HG03135 (cell line): ENCODE results near the gene INTS7.
A peak's percentile ranks its signal among the peaks of the same experiment; 100 is the strongest.

ENCODE experiments used
- ATAC-seq: cut with Tn5 transposase; IDR thresholded peaks from one replicate; pipeline ENCODE4 v1.9.1; 2021; ENCODE audit warnings: mild to moderate bottlenecking, moderate library complexity; ENCODE audit not compliant: unreplicated experiment

INTS7 gene

GRCh38 chr1:212035123-212035834 lies at the start of gene INTS7, which contains the start of gene DTL:
INTS7 (minus strand) TSS chr1:212035557; CDS start chr1:212035437, 120 bp downstream.
DTL (plus strand) TSS chr1:212035748; CDS start chr1:212035891, 143 bp downstream.
- ATAC-seq, result peak; percentile 80

GRCh38 chr1:212082765-212083406 lies 47.5 kb upstream of the INTS7 start:
- ATAC-seq, result no peak

GRCh38 chr1:212078826-212079225 lies 43.5 kb upstream of the INTS7 start:
- no peak for ATAC-seq

- ATAC-seq, result no peak
These were observed 41.7 kb upstream of the INTS7 start for GRCh38 chr1:212077028-212077427.

GRCh38 chr1:212074856-212075255 lies 39.5 kb upstream of the INTS7 start:
- no peak for ATAC-seq

- no peak for ATAC-seq
These were observed 39.0 kb upstream of the INTS7 start for GRCh38 chr1:212074313-212074712.

- no peak for ATAC-seq
These were observed 38.1 kb upstream of the INTS7 start for GRCh38 chr1:212073490-212073889.

GRCh38 chr1:212072047-212072446 lies 36.7 kb upstream of the INTS7 start:
- no peak for ATAC-seq

- no peak for ATAC-seq
These were observed 35.5 kb upstream of the INTS7 start for GRCh38 chr1:212070720-212071302.

- ATAC-seq, result no peak
These were observed 32.4 kb upstream of the INTS7 start for GRCh38 chr1:212067787-212068186.

GRCh38 chr1:212062832-212063438 lies 27.6 kb upstream of the INTS7 start:
- no peak for ATAC-seq

- no peak for ATAC-seq
These were observed 25.5 kb upstream of the INTS7 start for GRCh38 chr1:212060632-212061472.

GRCh38 chr1:212055333-212055732 lies 20.0 kb upstream of the INTS7 start:
- no peak for ATAC-seq

- ATAC-seq, result no peak
These were observed 18.6 kb upstream of the INTS7 start for GRCh38 chr1:212053993-212054392.

GRCh38 chr1:212045981-212046380 lies 10.6 kb upstream of the INTS7 start:
- ATAC-seq, result no peak

- ATAC-seq, result no peak
These were observed 9.5 kb upstream of the INTS7 start for GRCh38 chr1:212044851-212045250.

GRCh38 chr1:212042436-212042835 lies 7.1 kb upstream of the INTS7 start:
- no peak for ATAC-seq

GRCh38 chr1:212040629-212041412 lies 5.5 kb upstream of the INTS7 start:
- ATAC-seq, result no peak

GRCh38 chr1:212039622-212040021 lies 4.3 kb upstream of the INTS7 start:
- no peak for ATAC-seq

GRCh38 chr1:212037900-212038299 lies 2.5 kb upstream of the INTS7 start:
- ATAC-seq, result no peak
